NCI-H2196 (cell line): ENCODE data around the gene PTPRT.

Source experiments
- DNase-seq: peaks from one replicate; lab custom pipeline; 2025; ENCODE audit not compliant: unreplicated experiment; lab: John Stamatoyannopoulos, UW

Gene PTPRT

GRCh38 chr20:42846784-42847490 lies 342.8 kb downstream of the PTPRT start:
- DNase-seq: no peak

DNA sequence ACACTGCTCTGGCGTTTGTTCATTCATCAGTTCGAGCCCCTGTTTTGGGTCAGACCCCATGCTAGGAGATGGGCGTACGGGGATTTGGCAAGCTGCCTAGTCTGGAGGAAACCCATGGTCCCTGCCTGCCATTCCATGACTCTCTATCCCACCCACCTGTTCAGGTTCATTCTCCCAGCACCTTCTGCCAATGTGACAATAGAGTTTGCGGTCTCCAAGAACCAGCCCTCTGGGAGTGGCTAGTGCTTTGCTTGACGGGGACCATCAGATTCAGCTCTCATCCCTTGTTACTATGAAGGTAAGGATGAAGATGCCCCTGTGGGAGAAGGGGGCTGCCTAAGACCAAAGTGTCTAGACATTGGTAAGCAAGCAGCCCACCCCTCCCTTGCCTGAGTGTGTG lies 345.0 kb downstream of the PTPRT start:
- DNase-seq: no peak

DNA sequence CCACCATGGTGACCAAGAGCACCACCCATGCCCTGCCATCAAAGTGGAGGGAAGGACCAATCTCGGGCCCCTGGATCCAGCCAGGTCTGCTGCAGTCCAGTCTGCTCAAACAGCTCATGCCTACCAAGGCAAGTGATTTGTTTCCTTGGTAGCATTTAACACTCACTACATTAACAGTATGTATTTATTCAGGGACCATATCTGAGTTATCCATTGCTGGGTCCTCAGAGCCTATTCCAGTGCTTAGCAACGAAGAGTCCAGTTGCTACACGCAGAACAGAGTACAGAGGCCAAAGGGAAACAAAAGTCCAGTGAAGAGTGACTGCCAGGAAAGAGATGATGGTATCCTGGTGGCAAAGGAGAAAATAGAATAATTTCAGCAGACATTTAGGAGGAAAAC lies 352.2 kb downstream of the PTPRT start:
- DNase-seq: no peak

- DNase-seq: no peak
Measured at GRCh38 chr20:42836339-42836738, 353.4 kb downstream of the PTPRT start.

GRCh38 chr20:42807876-42808275 lies 381.8 kb downstream of the PTPRT start:
- no peak for DNase-seq

DNA sequence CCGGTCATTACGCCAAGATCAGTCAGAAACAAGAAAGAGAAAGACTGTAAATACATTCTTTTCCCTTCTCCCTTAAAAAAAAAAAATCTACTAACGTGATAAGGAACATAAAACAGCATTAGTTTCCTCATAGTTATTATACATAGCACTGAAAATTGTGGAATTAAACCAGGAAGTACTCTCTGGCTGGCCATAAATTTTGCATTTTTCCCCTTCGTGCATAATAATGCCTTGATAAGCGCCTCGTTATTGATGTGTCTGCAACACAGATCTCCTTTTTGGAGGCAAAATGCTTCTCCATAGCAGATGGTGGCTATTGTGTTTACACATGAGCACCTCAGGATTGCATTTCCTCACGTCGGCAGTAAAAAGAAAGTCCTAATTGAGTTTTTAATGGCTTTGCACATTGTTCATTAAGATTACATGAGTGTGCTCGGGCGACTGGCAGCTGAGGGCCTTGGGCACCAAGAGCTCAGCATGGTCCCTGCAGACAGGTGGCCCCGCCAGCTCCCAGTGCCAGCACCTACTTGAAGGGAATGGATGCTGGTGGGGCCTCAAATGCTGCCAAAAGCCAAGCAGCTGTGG lies 394.5 kb downstream of the PTPRT start:
- no peak for DNase-seq

GRCh38 chr20:42792052-42792451 lies 397.7 kb downstream of the PTPRT start:
- no peak for DNase-seq

GRCh38 chr20:42790111-42790510 lies 399.6 kb downstream of the PTPRT start:
- DNase-seq: no peak

GRCh38 chr20:42788707-42789106 lies 401.0 kb downstream of the PTPRT start:
- no peak for DNase-seq

GRCh38 chr20:42785041-42785440 lies 404.7 kb downstream of the PTPRT start:
- no peak for DNase-seq

DNA sequence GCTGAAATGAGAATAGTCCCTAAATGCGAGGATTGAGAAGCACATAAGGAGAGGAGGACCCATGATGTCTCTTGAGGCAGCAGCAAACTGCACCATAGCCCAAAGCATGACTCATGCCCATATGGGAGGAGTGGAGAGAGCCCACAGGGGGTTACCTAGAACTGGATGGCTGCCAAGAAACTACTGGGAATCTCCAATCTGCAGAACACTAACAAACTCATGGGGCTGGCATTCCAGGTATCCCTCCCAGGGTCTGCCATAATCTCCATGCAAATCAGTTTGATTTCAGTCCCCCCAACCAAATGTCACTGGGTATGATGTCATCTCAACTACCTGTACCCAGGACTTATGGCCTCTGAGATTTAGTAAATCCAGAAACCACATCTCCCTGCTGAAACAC lies 410.5 kb downstream of the PTPRT start:
- DNase-seq: no peak

DNA sequence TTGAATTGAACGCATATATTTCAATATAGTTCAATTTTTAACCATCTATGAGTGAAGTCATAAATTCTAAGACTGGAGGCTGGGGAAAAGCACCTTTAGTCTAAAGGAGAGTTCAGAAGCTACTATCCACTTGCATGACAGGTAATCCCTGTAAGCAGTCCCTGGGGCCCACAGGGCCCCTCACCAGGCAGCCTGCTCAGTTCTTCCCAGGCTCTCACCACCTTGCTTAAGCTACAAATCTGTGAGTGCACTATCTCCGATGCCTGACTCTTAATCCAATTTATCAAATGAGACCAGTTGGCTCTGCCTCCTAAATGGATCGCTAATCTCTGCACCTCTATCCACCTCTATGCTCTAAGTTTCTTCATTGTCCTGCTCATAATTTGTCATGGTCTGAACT lies 413.8 kb downstream of the PTPRT start:
- DNase-seq: no peak

DNA sequence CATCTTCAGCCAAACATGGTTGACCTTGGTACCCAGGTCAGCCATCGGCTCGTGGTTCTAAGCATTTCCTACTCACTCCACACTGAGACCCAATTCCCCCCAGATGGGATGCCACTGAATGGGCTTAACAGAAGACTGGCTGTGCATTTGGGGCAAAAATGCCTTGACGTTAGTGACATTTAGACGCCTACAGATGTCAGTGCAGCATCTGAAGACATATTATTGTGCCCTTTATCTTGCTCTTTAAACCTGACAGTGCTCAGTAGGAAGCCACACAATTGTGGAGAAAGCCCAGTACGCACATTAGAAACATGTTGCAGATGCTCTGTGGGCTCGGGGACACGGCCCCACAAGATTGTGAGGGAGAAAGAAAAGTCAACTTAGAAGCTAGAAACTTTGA lies 414.7 kb downstream of the PTPRT start:
- no peak for DNase-seq

GRCh38 chr20:42763015-42763414 lies 426.7 kb downstream of the PTPRT start:
- DNase-seq: no peak

GRCh38 chr20:42756991-42757390 lies 432.7 kb downstream of the PTPRT start:
- DNase-seq: no peak

DNA sequence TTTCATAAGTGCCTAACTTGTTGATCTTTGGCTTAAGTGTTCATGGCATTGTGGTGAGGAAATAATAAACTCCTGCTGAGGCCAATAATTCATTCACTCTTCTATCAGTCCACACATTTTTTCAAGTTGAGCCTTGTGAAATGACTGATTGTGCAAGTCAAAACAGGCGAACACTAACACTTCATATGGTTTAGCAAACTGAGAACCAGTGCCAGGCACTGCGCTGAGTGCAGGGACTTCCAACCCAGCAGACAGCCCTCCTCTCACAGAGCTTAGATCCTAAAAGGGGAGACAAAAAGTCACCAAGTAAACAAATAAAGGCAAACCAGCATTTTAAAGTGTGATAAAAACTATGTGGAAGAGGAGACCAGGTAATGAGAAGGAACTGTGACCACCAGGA lies 435.0 kb downstream of the PTPRT start:
- DNase-seq: no peak

DNA sequence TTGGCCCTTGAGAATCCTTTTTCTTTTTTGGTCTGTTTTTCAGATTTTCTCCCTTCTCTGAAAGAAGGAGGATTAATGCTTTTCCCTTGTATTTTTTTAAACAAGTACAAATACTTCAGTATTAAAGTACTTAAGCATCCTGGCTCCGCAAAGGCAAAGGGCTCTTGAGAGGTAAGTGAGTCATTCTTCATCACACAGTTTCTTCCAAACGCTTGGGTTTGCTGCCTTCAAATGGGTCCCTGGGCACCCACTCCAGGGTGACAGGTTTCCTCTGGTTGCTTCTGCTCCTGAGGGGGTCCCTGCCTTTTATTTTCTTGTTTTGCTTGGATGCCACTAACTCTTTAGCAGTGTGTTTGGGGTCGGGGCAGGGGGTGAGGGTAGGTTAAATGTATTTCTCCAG lies 437.1 kb downstream of the PTPRT start:
- DNase-seq: no peak

GRCh38 chr20:42749556-42749955 lies 440.1 kb downstream of the PTPRT start:
- DNase-seq: no peak

DNA sequence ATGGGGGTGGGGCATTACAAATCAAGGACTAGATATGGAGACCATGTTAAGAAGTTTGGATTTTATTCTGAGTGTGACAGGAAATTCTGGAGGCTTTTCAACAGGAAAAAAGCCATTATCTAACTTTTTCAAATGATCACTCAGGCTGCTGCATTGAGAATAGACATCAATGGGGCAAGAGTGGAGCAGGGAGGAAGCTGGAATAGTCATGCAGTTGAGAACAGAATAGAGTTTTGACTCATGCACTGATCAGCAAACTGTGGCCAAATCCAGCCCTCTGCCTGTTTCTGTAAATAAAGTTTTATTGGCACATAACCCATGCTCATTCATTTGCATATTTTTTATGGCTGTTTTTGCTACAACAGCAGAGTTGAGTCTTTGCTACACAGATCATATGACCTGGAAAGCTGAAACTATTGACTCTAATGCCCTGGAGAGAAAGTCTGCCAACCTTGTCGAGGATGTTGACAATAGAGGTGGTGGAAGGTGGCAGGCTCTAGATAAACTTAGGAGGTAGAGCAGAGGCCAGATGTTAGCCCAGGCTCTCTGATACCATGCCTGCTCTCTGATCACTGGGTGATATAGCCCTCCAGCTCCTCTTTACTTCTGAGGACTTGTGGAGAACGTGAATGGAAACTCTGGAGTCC lies 441.8 kb downstream of the PTPRT start:
- DNase-seq: no peak

DNA sequence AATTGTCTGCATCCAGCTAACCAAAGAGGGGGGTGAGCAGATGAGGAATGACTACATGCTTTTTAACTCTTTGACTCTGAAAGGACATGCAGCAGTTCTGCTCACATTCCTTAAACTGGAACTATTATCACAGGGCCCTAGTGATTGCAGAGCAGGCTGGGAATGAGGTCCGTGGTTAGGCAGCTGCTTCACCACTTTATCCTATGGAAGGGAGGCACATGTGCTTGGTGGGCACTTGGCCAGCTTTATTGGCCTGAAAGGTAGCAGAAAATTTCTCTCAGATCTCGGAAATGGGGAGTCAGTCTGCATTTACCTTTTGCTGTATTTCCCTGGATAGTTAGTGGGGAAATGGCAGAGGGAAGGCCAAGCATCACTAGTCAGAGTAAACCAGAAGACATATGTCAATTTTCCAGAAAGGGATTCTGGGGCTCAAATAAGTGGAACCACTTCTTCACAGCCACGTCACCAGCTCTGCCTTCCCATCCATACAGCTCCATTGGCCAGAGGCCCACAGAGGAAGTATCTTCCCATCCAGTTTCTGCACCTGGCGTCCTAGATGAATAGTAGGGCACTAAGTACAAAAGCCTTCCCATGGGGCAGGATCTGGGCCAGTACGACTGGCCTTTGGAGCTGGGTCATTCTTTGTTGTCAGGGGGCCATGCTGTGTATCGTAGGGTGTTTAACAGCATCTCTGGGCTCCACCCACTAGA lies 444.8 kb downstream of the PTPRT start:
- no peak for DNase-seq

GRCh38 chr20:42742926-42743325 lies 446.8 kb downstream of the PTPRT start:
- no peak for DNase-seq

GRCh38 chr20:42741906-42742305 lies 447.8 kb downstream of the PTPRT start:
- no peak for DNase-seq
